ENCODE results near the gene ALDH6A1.

Gene ALDH6A1

DNA sequence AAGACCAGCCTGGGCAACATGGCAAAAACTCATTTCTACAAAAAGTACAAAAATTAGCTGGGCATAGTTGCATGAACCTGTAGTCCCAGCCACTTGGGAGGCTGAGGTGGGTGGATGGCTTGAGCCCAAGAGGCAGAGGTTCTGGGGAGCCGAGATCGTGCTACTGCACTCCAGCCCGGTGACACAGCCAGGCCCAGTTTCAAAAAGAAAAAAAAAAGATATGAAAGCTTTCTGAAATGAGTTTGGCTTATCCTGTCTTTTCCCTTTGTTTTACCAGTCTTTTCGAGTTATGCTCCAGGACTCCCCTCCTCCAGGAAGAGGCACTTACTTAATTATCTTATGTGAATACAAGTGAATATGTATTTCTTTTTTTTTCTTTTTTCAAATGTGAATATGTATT, 61.9 kb downstream of the ALDH6A1 start:
- H3K4me1 Mint-ChIP-seq (ENCODE audit: low read depth): peaks cover 11% of the 10 kb centered on the region
- H3K27ac Mint-ChIP-seq: no peak overlapping the region
- no peak for DNase-seq (ENCODE audit: low spot score)
- H3K36me3 Mint-ChIP-seq (ENCODE audit: low read depth): no peaks in the 10 kb centered on the region
- no peak overlapping the region for H3K4me3 Mint-ChIP-seq
- H3K9me3 Mint-ChIP-seq: no peaks in the 10 kb centered on the region
- peaks cover 2% of the 10 kb centered on the region for H3K27me3 Mint-ChIP-seq (ENCODE audit: low read depth)

GRCh38 chr14:74019408-74020137, 64.7 kb downstream of the ALDH6A1 start:
- Mint-ChIP-seq H3K4me1 (ENCODE audit: low read depth) (peaks cover 19% of the 10 kb centered on the region), H3K27me3 (ENCODE audit: low read depth) (peaks cover 2% of the 10 kb centered on the region), H3K4me3 (peak overlapping the region; percentile 94), H3K27ac (peak overlapping the region; percentile 94), H3K36me3 (ENCODE audit: low read depth) (no peaks in the 10 kb centered on the region), H3K9me3 (no peaks in the 10 kb centered on the region)
- DNase-seq (ENCODE audit: low spot score): no peak

DNA sequence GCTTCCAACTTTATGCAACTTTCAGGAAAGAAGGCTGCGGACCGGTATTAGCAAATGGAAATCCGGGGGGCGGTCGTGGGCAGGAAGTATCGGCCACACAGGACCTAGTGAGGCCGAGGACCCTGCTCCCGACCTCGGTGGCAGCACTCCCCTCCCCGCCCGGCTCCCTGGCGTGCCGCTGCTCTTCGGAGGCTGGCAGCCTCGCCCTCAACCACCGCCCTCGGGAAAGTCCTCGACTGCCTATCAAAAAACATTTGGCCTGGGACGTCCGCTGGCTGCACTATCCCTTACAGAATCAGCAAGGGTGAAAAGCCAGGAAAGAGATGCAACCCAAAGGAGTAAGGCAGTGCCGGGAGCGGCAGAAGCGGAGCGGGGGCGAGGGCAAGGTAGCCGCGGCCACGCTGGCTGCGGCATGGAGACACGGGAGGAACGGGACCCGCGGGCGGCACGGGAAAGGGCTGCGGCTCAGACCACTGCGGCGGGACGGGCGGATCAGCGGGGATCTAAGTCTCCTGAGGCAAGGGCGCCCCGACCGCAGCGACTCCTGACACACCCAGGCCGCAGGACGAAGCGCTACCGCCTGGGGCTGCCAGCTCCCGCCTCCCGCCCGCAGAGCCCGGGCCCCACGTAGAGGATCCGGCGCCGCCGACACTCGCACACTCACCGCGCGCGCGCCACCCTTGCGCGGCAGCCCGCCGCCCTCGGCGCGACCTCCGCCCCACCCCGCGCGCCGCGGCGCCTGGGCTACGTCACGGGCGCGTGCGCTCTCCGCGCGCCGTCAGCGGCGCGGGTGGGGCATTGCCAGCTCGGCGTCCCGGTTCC, 65.5 kb downstream of the ALDH6A1 start, which contains the start of the genes BBOF1 and ENTPD5:
BBOF1 (plus strand) TSS at position 764 of the 822 bp plus-strand sequence. CDS start 130 bp downstream, outside the sequence.
ENTPD5 (minus strand) TSS at position 703 of the 822 bp plus-strand sequence. CDS start 31,186 bp downstream, outside the sequence.
- Mint-ChIP-seq H3K27me3 (ENCODE audit: low read depth) (peaks cover 2% of the 10 kb centered on the region), H3K27ac (peak within 1 kb of the TSS; percentile 97), H3K4me1 (ENCODE audit: low read depth) (peaks cover 19% of the 10 kb centered on the region), H3K4me3 (peak within 1 kb of the TSS; percentile 94), H3K9me3 (no peaks in the 10 kb centered on the region), H3K36me3 (ENCODE audit: low read depth) (no peaks in the 10 kb centered on the region)
- peak; percentile 88 for DNase-seq (ENCODE audit: low spot score)

- DNase-seq (ENCODE audit: low spot score): no peak
- peaks cover 19% of the 10 kb centered on the region for H3K4me1 Mint-ChIP-seq (ENCODE audit: low read depth)
- no peaks in the 10 kb centered on the region for H3K36me3 Mint-ChIP-seq (ENCODE audit: low read depth)
- H3K4me3 Mint-ChIP-seq: peak overlapping the region; percentile 90
- peaks cover 2% of the 10 kb centered on the region for H3K27me3 Mint-ChIP-seq (ENCODE audit: low read depth)
- no peaks in the 10 kb centered on the region for H3K9me3 Mint-ChIP-seq
- peak overlapping the region; percentile 97 for H3K27ac Mint-ChIP-seq
These were observed 66.1 kb downstream of the ALDH6A1 start for GRCh38 chr14:74018174-74018585.

GRCh38 chr14:74015963-74016362, 68.3 kb downstream of the ALDH6A1 start:
- Mint-ChIP-seq H3K4me1 (ENCODE audit: low read depth) (peaks cover 19% of the 10 kb centered on the region), H3K9me3 (no peaks in the 10 kb centered on the region), H3K27me3 (ENCODE audit: low read depth) (no peaks in the 10 kb centered on the region), H3K27ac (peak overlapping the region; percentile 49), H3K36me3 (ENCODE audit: low read depth) (no peaks in the 10 kb centered on the region), H3K4me3 (no peak overlapping the region)
- no peak for DNase-seq (ENCODE audit: low spot score)

DNA sequence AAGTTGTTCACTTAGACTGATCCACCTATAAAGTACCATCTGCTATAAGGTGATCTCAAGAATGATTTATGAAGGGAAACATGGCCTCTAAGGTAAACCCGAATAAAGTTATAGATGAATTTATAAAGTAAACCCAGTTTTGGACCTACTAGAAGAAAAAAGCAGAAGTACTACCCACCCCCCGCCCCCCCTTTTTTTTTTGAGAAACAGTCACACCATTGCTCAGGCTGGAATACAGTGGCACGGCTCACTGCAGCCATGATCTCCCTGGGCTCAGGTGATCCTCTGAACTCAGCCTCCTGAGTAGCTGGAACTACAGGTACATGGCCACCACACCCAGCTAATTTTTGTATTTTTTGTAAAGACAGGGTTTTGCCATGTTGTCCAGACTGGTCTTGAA, 69.1 kb downstream of the ALDH6A1 start:
- H3K36me3 Mint-ChIP-seq (ENCODE audit: low read depth): peaks cover 1% of the 10 kb centered on the region
- H3K4me1 Mint-ChIP-seq (ENCODE audit: low read depth): peaks cover 19% of the 10 kb centered on the region
- no peaks in the 10 kb centered on the region for H3K27me3 Mint-ChIP-seq (ENCODE audit: low read depth)
- no peak overlapping the region for H3K4me3 Mint-ChIP-seq
- DNase-seq (ENCODE audit: low spot score): no peak
- no peaks in the 10 kb centered on the region for H3K9me3 Mint-ChIP-seq
- H3K27ac Mint-ChIP-seq: no peak overlapping the region

- Mint-ChIP-seq H3K27me3 (ENCODE audit: low read depth) (no peaks in the 10 kb centered on the region), H3K36me3 (ENCODE audit: low read depth) (peaks cover 3% of the 10 kb centered on the region), H3K4me3 (no peak overlapping the region), H3K9me3 (no peaks in the 10 kb centered on the region), H3K4me1 (ENCODE audit: low read depth) (peaks cover 14% of the 10 kb centered on the region), H3K27ac (no peak overlapping the region)
- no peak for DNase-seq (ENCODE audit: low spot score)
These were observed 70.0 kb downstream of the ALDH6A1 start for GRCh38 chr14:74014299-74014698.

- peaks cover 13% of the 10 kb centered on the region for H3K36me3 Mint-ChIP-seq (ENCODE audit: low read depth)
- H3K4me1 Mint-ChIP-seq (ENCODE audit: low read depth): no peaks in the 10 kb centered on the region
- DNase-seq (ENCODE audit: low spot score): no peak
- H3K27me3 Mint-ChIP-seq (ENCODE audit: low read depth): no peaks in the 10 kb centered on the region
- H3K4me3 Mint-ChIP-seq: no peak overlapping the region
- no peak overlapping the region for H3K27ac Mint-ChIP-seq
- no peaks in the 10 kb centered on the region for H3K9me3 Mint-ChIP-seq
These were observed 75.3 kb downstream of the ALDH6A1 start for GRCh38 chr14:74008843-74009499.
